Measurements from ENCODE around the gene FTH1. TPM values are rescaled to one million over a fixed set of nuclear protein-coding genes. Genes with fewer than 3 reads are reported as not detected.

The FTH1 gene
- total RNA-seq, 6 donors from 2014 or later = 2,996 to 4,693 (median 4,496) TPM

GRCh38 chr11:61946894-61947293 lies 20.5 kb downstream of the FTH1 start:
- ATAC-seq (ENCODE audit: low FRiP score in 2 of 2) (no peak), DNase-seq (no peak)
- Histone ChIP-seq H3K36me3 (no peaks in the 10 kb centered on the region), H3K9me3 (no peaks in the 10 kb centered on the region), H3K27ac (no peak overlapping the region), H3K4me3 (no peak overlapping the region), H3K4me1 (peaks cover 3 to 7% (median 6%) of the 10 kb centered on the region in 4 donors), H3K27me3 (no peaks in the 10 kb centered on the region)
- TF ChIP-seq EP300 (IDR thresholded peaks at IDR 0.05) (no peak), POLR2AphosphoS5 (IDR thresholded peaks at IDR 0.05) (no peak), CTCF (IDR thresholded peaks at IDR 0.05) (no peak), POLR2A (IDR thresholded peaks at IDR 0.05) (no peak)
- WGBS, 2 donors = 93 to 99% methylated on average over 5 of the region's 5 CpGs

GRCh38 chr11:61945191-61945590 lies 22.2 kb downstream of the FTH1 start:
- no peaks in the 10 kb centered on the region for H3K36me3 ChIP-seq
- no peak overlapping the region for H3K27ac ChIP-seq
- no peaks in the 10 kb centered on the region for H3K27me3 ChIP-seq
- peaks cover 3 to 7% (median 6%) of the 10 kb centered on the region in 4 donors for H3K4me1 ChIP-seq
- 85 to 87% methylated on average over 11 to 13 of the region's 13 CpGs for WGBS, 2 donors
- no peak for TF ChIP-seq POLR2AphosphoS5 (IDR thresholded peaks at IDR 0.05)
- TF ChIP-seq CTCF (IDR thresholded peaks at IDR 0.05) = no peak
- no peak for TF ChIP-seq POLR2A (IDR thresholded peaks at IDR 0.05)
- no peak for TF ChIP-seq EP300 (IDR thresholded peaks at IDR 0.05)
- ATAC-seq (ENCODE audit: low FRiP score in 2 of 2) (no peak), DNase-seq (peak in 1 of 2 donors; percentile 52)
- no peak overlapping the region for H3K4me3 ChIP-seq
- H3K9me3 ChIP-seq = no peaks in the 10 kb centered on the region

GRCh38 chr11:61940466-61940865 lies 27.0 kb downstream of the FTH1 start:
- H3K4me1 ChIP-seq = no peaks in the 10 kb centered on the region
- 78 to 90% methylated on average over 10 of the region's 10 CpGs for WGBS, 2 donors
- TF ChIP-seq CTCF (IDR thresholded peaks at IDR 0.05) = no peak
- H3K4me3 ChIP-seq = no peak overlapping the region
- no peak for ATAC-seq (ENCODE audit: low FRiP score in 2 of 2)
- H3K36me3 ChIP-seq = no peaks in the 10 kb centered on the region
- peaks cover 0 to 10% (median 2%) of the 10 kb centered on the region in 4 donors for H3K9me3 ChIP-seq
- H3K27ac ChIP-seq = no peak overlapping the region
- no peaks in the 10 kb centered on the region for H3K27me3 ChIP-seq
- DNase-seq = no peak

GRCh38 chr11:61935861-61936260 lies 31.6 kb downstream of the FTH1 start:
- peaks cover 0 to 10% (median 2%) of the 10 kb centered on the region in 4 donors for H3K9me3 ChIP-seq
- 70 to 75% methylated on average over 2 of the region's 2 CpGs for WGBS, 2 donors
- no peaks in the 10 kb centered on the region for H3K27me3 ChIP-seq
- TF ChIP-seq EP300 (IDR thresholded peaks at IDR 0.05) (no peak), CTCF (IDR thresholded peaks at IDR 0.05) (no peak)
- ATAC-seq (ENCODE audit: low FRiP score in 2 of 2) = no peak
- no peaks in the 10 kb centered on the region for H3K36me3 ChIP-seq
- H3K27ac ChIP-seq = no peak overlapping the region
- no peaks in the 10 kb centered on the region for H3K4me1 ChIP-seq
- H3K4me3 ChIP-seq = no peak overlapping the region
- DNase-seq = no peak

GRCh38 chr11:61930933-61931332 lies 36.5 kb downstream of the FTH1 start:
- DNase-seq (no peak), ATAC-seq (ENCODE audit: low FRiP score in 2 of 2) (no peak)
- Histone ChIP-seq H3K27me3 (no peaks in the 10 kb centered on the region), H3K4me3 (no peak overlapping the region), H3K4me1 (no peaks in the 10 kb centered on the region), H3K36me3 (no peaks in the 10 kb centered on the region), H3K9me3 (no peaks in the 10 kb centered on the region), H3K27ac (no peak overlapping the region)
- WGBS, 2 donors = 78 to 80% methylated on average over 3 of the region's 3 CpGs
- TF ChIP-seq EP300 (IDR thresholded peaks at IDR 0.05) (no peak), CTCF (IDR thresholded peaks at IDR 0.05) (no peak), POLR2AphosphoS5 (IDR thresholded peaks at IDR 0.05) (no peak), POLR2A (IDR thresholded peaks at IDR 0.05) (no peak)

Data from upper lobe of left lung (tissue), 6 donors.